Activated T-cell treated with anti-CD3 and anti-CD28 coated beads, Interleukin-2, amount 50 U/mL, for 4 hours (primary cell): ENCODE results near the gene ZMAT3. TPM values are rescaled to one million over a fixed set of nuclear protein-coding genes. Genes with fewer than 3 reads are reported as not detected.
"Not testable (repeated sequence)": the region's sequence is repeated elsewhere in the genome, so short reads cannot be mapped to it uniquely, and the experiment has no call there.

Source experiments
- ATAC-seq, 2 donors: fragments of 200-7000 bp; cut with Tn5 transposase; one replicate each; pipeline ENCODE4 v1.10.0; 2021
- DNase-seq: peaks from one replicate; pipeline ENCODE4 v3.0.0-alpha.2; 2020
- H3K27me3 Mint-ChIP-seq: one replicate; pipeline ENCODE4 v1.8.0; 2021; ENCODE audit warnings: low read depth, mixed read lengths
- H3K36me3 Mint-ChIP-seq: one replicate; pipeline ENCODE4 v1.8.0; 2022; ENCODE audit warnings: mixed read lengths; ENCODE audit not compliant: insufficient read depth
- H3K4me1 Mint-ChIP-seq: one replicate; pipeline ENCODE4 v1.8.0; 2021; ENCODE audit warnings: low read depth, mixed read lengths
- H3K4me3 Mint-ChIP-seq: one replicate; pipeline ENCODE4 v1.8.0; 2021; ENCODE audit warnings: mild to moderate bottlenecking, moderate library complexity, mixed read lengths
- H3K9me3 Mint-ChIP-seq: one replicate; pipeline ENCODE4 v1.8.0; 2021; ENCODE audit warnings: mixed read lengths
- total RNA-seq, 3 donors: library from RNA; stranded (reverse); gene quantifications; one replicate each; pipeline ENCODE4 v1.2.1, GENCODE V29; 2021

The ZMAT3 gene
- total RNA-seq, 3 donors from 2014 or later = 9.3 to 13.5 (median 9.7) TPM

GRCh38 chr3:179045719-179046402 lies 25.7 kb downstream of the ZMAT3 start:
- ATAC-seq (no peak), DNase-seq (no peak)
- Mint-ChIP-seq H3K36me3 (peaks cover 36% of the 10 kb centered on the region), H3K27me3 (no peaks in the 10 kb centered on the region), H3K9me3 (no peaks in the 10 kb centered on the region), H3K4me1 (peaks cover 40% of the 10 kb centered on the region), H3K4me3 (no peak overlapping the region)

- not testable (repeated sequence) for DNase-seq, H3K27me3 Mint-ChIP-seq, H3K4me3 Mint-ChIP-seq, H3K4me1 Mint-ChIP-seq, ATAC-seq, H3K9me3 Mint-ChIP-seq
- H3K36me3 Mint-ChIP-seq = peaks cover 23% of the 10 kb centered on the region
These were observed 32.7 kb downstream of the ZMAT3 start for GRCh38 chr3:179038899-179039251.

DNA sequence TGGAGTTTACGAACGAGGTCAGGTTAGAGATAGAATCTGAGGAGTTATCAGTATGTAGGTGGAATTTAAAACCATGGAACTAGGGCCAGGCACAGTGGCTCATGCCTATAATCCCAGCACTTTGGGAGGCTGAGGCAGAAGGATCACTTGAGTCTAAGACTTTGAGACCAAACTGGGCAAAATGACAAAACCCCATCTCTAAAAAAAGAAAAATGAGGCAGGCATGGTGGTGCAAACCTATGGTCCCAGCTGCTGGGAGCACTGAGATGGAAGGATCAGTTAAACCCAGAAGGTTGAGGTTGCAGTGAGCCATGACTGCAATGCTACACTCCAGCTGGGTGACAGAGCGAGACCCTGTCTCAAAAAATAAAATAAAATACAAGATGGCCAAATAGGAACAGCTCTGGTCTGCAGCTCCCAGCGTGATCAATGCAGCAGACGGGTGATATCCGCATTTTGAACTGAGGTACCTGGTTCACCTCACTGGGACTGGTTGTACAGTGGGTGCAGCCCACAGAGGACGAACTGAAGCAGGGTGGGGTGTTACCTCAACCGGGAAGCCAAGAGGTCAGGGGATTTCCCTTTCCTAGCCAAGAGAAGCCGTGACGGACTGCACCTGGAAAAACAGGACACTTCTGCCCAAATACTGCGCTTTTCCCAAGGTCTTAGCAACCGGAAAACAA lies 33.3 kb downstream of the ZMAT3 start:
- H3K27me3 Mint-ChIP-seq = no peaks in the 10 kb centered on the region
- H3K9me3 Mint-ChIP-seq = peaks cover 3% of the 10 kb centered on the region

GRCh38 chr3:179037351-179037750 lies 34.3 kb downstream of the ZMAT3 start:
- Mint-ChIP-seq H3K9me3 (peaks cover 3% of the 10 kb centered on the region), H3K27me3 (no peaks in the 10 kb centered on the region), H3K4me1 (no peaks in the 10 kb centered on the region), H3K4me3 (peak overlapping the region; percentile 64), H3K36me3 (peaks cover 17% of the 10 kb centered on the region)
- DNase-seq (peak; percentile 26), ATAC-seq (peak; percentile 88 to 92)

More for the DNA sequence above, 33.3 kb downstream of the ZMAT3 start:
- no peak for ATAC-seq
- no peak for DNase-seq
- H3K4me1 Mint-ChIP-seq = peaks cover 1% of the 10 kb centered on the region
- H3K36me3 Mint-ChIP-seq = peaks cover 23% of the 10 kb centered on the region
- H3K4me3 Mint-ChIP-seq = peak overlapping the region; percentile 64

DNA sequence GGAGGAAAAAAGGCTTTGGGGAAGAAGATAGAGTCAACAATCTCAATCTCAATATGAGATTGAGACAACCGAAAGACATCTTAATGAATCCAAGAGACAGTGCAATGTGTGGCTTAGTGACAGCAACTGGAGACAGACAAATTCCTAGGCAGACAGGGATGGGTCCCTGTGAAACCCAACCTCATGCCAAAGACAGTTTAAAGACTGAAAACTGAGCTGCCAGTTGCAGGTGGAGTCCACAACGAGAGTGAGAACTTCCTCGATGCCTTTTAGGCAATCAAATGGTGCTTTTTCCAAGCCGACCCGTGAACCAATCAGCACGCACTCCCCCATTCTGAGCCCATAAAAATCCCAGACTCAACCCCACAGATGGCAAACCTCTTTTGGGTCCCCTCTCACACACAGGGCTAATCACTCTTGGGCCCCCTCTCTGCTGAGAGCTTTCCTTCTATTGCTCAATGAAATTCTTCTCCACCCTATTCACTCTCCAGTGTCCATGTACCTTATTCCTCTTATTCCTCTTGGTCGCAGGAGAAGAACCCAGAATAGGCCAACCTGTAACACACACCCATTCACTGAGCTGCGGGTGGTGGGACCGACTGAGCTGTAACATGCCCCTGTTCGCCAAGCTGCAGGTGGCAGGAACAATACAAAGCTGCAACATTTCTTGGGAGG lies 34.8 kb downstream of the ZMAT3 start:
- ATAC-seq (no peak), DNase-seq (no peak)
- Mint-ChIP-seq H3K9me3 (peaks cover 3% of the 10 kb centered on the region), H3K27me3 (no peaks in the 10 kb centered on the region), H3K36me3 (peaks cover 13% of the 10 kb centered on the region), H3K4me1 (no peaks in the 10 kb centered on the region), H3K4me3 (peak overlapping the region; percentile 64)

GRCh38 chr3:179036226-179036625 lies 35.4 kb downstream of the ZMAT3 start:
- H3K27me3 Mint-ChIP-seq = no peaks in the 10 kb centered on the region
- ATAC-seq (no peak), DNase-seq (no peak)
- no peaks in the 10 kb centered on the region for H3K4me1 Mint-ChIP-seq
- peaks cover 7% of the 10 kb centered on the region for H3K36me3 Mint-ChIP-seq
- H3K9me3 Mint-ChIP-seq = peaks cover 3% of the 10 kb centered on the region
- no peak overlapping the region for H3K4me3 Mint-ChIP-seq

GRCh38 chr3:179035232-179035631 lies 36.4 kb downstream of the ZMAT3 start:
- H3K4me1 Mint-ChIP-seq = no peaks in the 10 kb centered on the region
- no peak overlapping the region for H3K4me3 Mint-ChIP-seq
- H3K27me3 Mint-ChIP-seq = no peaks in the 10 kb centered on the region
- H3K36me3 Mint-ChIP-seq = peaks cover 5% of the 10 kb centered on the region
- ATAC-seq (no peak), DNase-seq (no peak)
- H3K9me3 Mint-ChIP-seq = peaks cover 3% of the 10 kb centered on the region

- not testable (repeated sequence) for H3K9me3 Mint-ChIP-seq, ATAC-seq, H3K4me1 Mint-ChIP-seq, H3K4me3 Mint-ChIP-seq, DNase-seq, H3K27me3 Mint-ChIP-seq, H3K36me3 Mint-ChIP-seq
These were observed 38.3 kb downstream of the ZMAT3 start for GRCh38 chr3:179033304-179033657.

GRCh38 chr3:179032454-179033303 lies 38.9 kb downstream of the ZMAT3 start:
- not testable (repeated sequence) for H3K9me3 Mint-ChIP-seq

DNA sequence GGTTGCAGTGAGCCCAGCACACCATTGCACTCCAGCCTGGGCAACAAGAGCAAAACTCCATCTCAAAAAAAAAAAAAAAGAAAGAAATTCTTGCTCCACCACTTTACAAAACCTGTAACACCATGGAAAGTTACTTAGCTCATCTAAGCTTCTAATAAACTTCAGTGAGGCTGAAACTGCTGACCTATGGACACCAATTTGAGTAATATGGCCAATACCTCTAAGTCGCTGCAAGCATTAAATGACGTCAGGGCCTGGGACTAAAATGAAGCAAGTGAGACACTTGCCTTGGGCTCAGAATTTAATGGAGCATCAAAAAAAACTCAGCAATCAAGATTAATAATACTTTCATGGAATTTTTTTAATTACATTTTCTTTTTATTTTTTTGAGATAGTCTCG lies 42.5 kb downstream of the ZMAT3 start:
- no peaks in the 10 kb centered on the region for H3K27me3 Mint-ChIP-seq
- no peak for ATAC-seq

More at GRCh38 chr3:179032454-179033303, 38.9 kb downstream of the ZMAT3 start:
- not testable (repeated sequence) for H3K27me3 Mint-ChIP-seq, DNase-seq, H3K4me3 Mint-ChIP-seq, ATAC-seq, H3K36me3 Mint-ChIP-seq
- H3K4me1 Mint-ChIP-seq = peaks cover 11% of the 10 kb centered on the region

DNA sequence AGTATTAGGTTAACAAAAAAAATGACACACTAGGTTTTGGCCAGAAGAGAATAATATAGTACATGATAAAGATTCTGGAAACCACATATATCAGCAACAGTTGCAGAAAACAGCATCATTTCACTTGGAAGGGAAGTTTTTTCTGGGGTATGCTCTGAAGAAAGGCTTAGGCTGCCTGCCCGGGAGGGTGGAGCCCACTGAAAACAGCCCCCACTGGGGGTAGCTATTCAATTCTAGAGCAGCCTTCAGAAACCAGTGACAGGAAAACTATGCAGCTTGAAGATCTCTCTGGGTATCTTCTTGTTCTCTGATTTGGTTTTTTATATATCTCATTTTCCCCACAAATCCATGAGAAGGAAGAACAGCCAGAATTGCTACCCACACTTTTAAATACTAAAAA lies 43.2 kb downstream of the ZMAT3 start:
- DNase-seq = no peak
- H3K36me3 Mint-ChIP-seq = peaks cover 4% of the 10 kb centered on the region
- peaks cover 22% of the 10 kb centered on the region for H3K4me1 Mint-ChIP-seq
- no peaks in the 10 kb centered on the region for H3K27me3 Mint-ChIP-seq
- peak in 1 of 2 donors; percentile 23 for ATAC-seq
- no peak overlapping the region for H3K4me3 Mint-ChIP-seq
- H3K9me3 Mint-ChIP-seq = no peaks in the 10 kb centered on the region

More for the DNA sequence above, 42.5 kb downstream of the ZMAT3 start:
- H3K4me1 Mint-ChIP-seq = peaks cover 22% of the 10 kb centered on the region
- no peaks in the 10 kb centered on the region for H3K9me3 Mint-ChIP-seq
- no peak overlapping the region for H3K4me3 Mint-ChIP-seq
- H3K36me3 Mint-ChIP-seq = peaks cover 4% of the 10 kb centered on the region
- no peak for DNase-seq

- DNase-seq = no peak
- H3K4me1 Mint-ChIP-seq = peaks cover 22% of the 10 kb centered on the region
- H3K36me3 Mint-ChIP-seq = peaks cover 4% of the 10 kb centered on the region
- no peak overlapping the region for H3K4me3 Mint-ChIP-seq
- H3K9me3 Mint-ChIP-seq = no peaks in the 10 kb centered on the region
- no peaks in the 10 kb centered on the region for H3K27me3 Mint-ChIP-seq
- ATAC-seq = peak in 1 of 2 donors; percentile 65
These were observed 44.2 kb downstream of the ZMAT3 start for GRCh38 chr3:179027326-179027900.

DNA sequence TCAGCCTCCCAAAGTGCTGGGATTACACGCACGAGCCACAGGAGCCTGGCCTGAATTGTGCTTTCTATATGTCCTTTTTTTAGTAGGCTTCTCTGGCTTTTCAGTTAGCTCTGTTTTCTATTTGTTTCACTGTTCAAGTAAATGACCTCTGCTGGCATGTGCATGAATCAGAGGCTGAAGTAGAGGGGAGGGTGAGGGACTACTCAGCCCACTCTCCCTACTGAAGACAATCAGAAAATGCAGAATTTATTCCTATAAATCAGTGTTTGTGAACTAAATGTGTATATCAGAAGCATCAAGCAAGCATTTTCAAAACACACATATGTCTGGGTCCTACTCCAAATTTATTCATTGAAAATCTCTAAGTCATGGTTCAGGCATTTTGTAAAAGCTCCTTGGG lies 45.0 kb downstream of the ZMAT3 start:
- peaks cover 4% of the 10 kb centered on the region for H3K36me3 Mint-ChIP-seq
- H3K4me3 Mint-ChIP-seq = no peak overlapping the region
- ATAC-seq (no peak), DNase-seq (no peak)
- H3K27me3 Mint-ChIP-seq = no peaks in the 10 kb centered on the region
- H3K9me3 Mint-ChIP-seq = no peaks in the 10 kb centered on the region
- peaks cover 24% of the 10 kb centered on the region for H3K4me1 Mint-ChIP-seq
